ENCODE data around the gene CMPK2.

CMPK2 gene

GRCh38 chr2:6879011-6879410 lies 13.3 kb upstream of the CMPK2 start:
- DNase-seq: no peak

- DNase-seq: no peak
These were observed 12.8 kb upstream of the CMPK2 start for GRCh38 chr2:6878549-6878948.

DNA sequence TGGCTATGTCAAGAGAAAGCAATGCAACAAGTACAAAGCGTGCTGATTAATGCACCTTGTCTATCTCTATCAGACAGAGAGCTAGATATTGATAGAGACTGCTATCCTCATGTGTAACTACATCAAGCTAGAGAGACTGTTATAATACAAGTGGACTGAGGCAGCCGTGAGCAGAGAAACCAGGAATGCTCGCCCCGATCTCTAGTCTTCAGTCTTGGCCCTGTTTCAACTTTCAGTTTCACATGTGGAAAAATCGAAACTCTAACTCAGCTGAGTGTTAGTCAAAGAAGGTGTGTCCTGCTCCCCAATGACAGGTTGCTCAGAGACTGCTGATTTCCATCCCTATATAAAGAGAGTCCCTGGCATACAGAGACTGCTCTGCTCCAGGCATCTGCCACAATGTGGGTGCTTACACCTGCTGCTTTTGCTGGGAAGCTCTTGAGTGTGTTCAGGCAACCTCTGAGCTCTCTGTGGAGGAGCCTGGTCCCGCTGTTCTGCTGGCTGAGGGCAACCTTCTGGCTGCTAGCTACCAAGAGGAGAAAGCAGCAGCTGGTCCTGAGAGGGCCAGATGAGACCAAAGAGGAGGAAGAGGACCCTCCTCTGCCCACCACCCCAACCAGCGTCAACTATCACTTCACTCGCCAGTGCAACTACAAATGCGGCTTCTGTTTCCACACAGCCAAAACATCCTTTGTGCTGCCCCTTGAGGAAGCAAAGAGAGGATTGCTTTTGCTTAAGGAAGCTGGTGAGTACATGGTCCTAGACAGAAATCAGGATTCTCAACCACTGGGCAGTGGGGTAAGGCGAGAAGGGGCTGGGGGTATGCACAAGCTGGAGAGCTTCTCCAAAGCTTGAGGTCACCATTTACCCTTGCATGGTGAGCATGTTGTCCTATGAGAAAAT lies 11.9 kb upstream of the CMPK2 start, which contains the start of gene RSAD2:
Gene RSAD2 (plus strand): TSS at position 376 of the 903 bp plus-strand sequence. CDS start 24 bp downstream, at position 400.
- peak; percentile 77 to 91 (median 83) for DNase-seq

DNA sequence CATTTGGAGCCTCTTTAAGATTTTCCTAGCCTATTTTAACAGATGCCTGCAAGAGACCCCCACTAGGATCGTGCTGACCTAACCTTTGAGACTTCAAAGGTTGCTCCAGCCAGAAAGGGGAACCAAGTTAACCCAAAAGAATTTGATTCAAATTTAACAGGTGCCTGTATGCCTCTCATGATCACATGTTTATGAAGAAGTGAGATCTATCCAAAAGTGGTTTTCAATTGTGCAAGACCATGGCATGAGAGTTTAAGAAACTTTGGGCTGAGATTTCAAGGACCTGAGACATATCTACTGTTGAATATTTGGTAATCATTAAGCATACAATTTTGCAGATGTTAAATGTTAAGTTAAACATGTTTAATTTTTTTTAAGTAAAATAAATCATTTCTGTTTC lies 10.6 kb upstream of the CMPK2 start:
- peak in 2 of 3 donors; percentile 24 to 54 for DNase-seq

GRCh38 chr2:6874032-6874431 lies 8.3 kb upstream of the CMPK2 start:
- DNase-seq: no peak

DNA sequence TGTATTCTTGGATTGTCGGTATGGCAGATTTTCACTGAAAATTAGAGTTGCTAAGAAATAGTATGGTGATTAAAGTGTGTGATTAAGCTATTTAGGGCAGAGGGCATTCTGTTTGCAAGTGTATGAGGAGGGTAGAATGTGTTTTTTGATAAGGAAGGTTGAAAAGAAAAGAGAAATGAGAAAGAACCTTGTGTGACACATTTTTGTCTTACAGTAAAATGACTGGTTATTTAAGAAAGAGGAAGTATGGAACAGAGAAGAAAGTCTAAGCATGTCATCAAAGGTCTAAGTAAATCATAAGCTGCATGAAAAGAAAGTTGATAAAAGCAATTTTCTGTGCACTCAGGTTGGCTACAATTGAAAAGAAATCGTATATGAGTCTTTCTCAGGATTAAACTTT lies 6.7 kb upstream of the CMPK2 start:
- peak; percentile 30 to 84 (median 74) for DNase-seq

- DNase-seq: no peak
These were observed 1.3 kb upstream of the CMPK2 start for GRCh38 chr2:6866982-6867381.

GRCh38 chr2:6866275-6866671 lies 566 bp upstream of the CMPK2 start:
- DNase-seq: peak in 2 of 3 donors; percentile 43

GRCh38 chr2:6864923-6865345 lies 773 bp downstream of the CMPK2 start:
- peak in 1 of 3 donors; percentile 35 for DNase-seq

- DNase-seq: peak in 1 of 3 donors; percentile 57
These were observed 1.4 kb downstream of the CMPK2 start for GRCh38 chr2:6864231-6864754.

- peak; percentile 82 to 93 (median 85) for DNase-seq
These were observed 1.9 kb downstream of the CMPK2 start for GRCh38 chr2:6863792-6864191.

DNA sequence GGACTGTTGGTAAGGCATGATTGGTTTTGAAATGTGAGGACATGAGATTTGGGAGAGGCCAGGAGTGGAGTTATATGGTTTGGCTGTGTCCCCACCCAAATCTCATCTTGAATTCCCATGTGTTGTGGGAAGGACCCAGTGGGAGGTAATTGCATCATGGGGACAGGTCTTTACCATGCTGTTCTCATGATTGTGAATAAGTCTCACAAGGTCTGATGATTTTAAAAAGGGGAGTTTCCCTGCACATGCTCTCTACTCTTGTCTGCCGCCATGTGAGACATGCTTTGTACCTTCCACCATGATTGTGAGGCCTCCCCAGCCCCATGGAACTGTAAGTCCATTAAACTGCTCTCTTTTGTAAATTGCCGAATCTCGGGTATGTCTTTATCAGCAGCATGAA lies 5.4 kb downstream of the CMPK2 start:
- peak in 2 of 3 donors; percentile 41 to 72 for DNase-seq

- peak in 2 of 3 donors; percentile 37 to 77 for DNase-seq
These were observed 7.2 kb downstream of the CMPK2 start for GRCh38 chr2:6858466-6859027.

DNA sequence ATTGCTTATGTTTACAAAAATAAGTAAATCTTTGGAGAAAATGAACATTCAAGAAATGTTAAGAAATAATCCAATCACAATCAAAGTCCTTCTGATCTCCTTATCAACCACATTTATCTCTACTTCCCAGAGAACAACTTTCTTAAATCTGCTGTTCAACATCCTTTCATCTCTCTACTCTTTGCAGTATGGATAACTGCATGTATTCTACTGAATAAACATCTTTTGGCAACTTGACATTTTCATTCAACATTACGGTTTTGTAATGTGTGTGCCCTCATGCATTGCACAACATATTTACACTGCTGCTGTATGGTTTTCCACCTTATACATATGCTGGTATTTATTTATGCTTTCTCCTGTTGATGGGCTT lies 9.2 kb downstream of the CMPK2 start:
- no peak for DNase-seq

- peak in 2 of 3 donors; percentile 29 to 61 for DNase-seq
These were observed 9.7 kb downstream of the CMPK2 start for GRCh38 chr2:6855860-6856547.

- no peak for DNase-seq
These were observed 11.3 kb downstream of the CMPK2 start for GRCh38 chr2:6854416-6854815.

DNA sequence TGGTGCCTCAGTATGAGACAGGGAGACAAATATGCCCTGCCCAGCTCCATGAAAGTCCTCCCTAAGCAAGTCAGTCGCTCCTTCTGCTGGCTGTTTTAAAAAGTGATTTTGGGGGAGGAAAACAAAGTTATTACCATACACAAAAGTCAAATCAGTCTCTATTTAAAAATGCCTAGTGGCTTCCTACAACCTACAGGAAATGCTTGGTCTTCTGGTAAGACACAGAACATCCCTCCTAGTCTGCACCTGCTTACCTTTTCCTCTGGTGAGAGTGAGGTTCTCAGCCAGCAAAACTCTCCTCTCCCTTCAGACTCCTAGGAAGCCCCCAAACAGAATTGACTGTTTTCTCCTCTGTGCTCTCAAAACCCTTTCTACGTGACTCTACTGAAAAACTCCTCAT lies 13.5 kb downstream of the CMPK2 start:
- DNase-seq: no peak

GRCh38 chr2:6846967-6847681 lies 18.6 kb downstream of the CMPK2 start:
- DNase-seq: peak in 1 of 3 donors; percentile 37

GRCh38 chr2:6846540-6846939 lies 19.2 kb downstream of the CMPK2 start:
- no peak for DNase-seq

GRCh38 chr2:6845903-6846302 lies 19.8 kb downstream of the CMPK2 start:
- no peak for DNase-seq

DNA sequence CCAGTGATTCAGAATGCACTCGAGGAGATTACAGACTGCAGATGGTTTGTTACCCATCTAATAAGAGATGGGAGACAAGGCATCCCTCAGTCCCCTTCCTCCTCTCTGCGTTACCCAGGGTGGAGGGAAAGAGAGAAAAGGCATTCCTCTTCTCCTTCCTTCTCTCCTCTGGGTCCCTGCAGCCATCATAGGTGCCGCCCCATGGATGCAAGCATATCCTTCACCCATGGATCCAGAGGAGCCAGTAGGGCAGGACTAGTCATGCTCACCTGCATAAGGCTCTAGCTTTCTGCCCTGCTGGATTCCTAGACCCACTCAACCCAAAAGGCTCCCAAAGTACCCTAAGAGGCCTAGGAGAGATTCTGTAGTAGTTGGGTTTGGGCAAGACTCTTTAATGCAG lies 20.4 kb downstream of the CMPK2 start:
- peak in 1 of 3 donors; percentile 49 for DNase-seq

DNA sequence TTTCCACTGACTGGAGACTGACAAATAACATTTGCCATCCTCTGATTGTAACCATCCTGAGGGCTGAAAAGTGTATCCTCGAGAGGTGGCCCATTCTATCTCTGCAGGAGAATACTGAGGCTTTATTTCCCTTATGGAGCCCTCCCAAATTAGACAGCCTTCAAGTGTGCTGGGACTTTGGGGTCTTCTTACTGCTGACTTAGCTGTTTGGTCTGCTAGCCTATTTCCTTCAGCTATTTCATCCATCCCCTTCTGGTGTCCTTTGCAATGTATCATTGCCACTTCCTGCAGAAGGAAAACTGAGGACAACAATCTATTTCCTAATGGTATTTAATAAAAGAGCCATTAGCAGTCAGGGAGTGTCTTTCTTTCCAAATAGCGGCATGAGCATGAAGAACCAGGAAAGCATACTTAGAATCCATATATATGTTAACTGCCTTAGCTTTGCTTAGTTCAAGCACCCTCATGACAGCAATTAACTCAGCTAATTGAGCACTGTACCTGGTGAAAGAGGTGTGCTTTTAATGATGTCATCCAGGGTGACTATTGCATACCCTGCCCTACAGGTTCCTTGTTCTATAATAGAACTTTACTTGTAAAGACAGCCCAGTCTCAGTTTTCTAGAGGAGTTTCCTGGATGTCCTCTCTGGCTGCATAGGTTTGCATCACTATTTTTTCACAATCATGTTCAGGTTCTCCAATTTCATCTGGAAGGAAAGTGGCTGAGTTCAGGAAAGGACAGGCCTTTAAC lies 24.0 kb downstream of the CMPK2 start:
- no peak for DNase-seq
